Keratinocyte (primary cell): ENCODE data around the gene CDK14. TPM values are rescaled to one million over a fixed set of nuclear protein-coding genes. Genes with fewer than 3 reads are reported as not detected.

Experiments
- DNase-seq: peaks from one replicate; pipeline ENCODE4 v3.0.0-alpha.2; 2011; ENCODE audit warnings: low read depth, missing footprints, low spot score
- FAIRE-seq: peaks from 2 replicates; lab custom pipeline; 2011; peaks lifted over from hg19 to GRCh38; lab: Jason Lieb, UNC
- H2AFZ ChIP-seq: 2 replicates; pipeline ENCODE4 v1.6.0; 2012; ENCODE audit warnings: low read length, control low read depth, inconsistent platforms; ENCODE audit not compliant: control insufficient read depth
- H3K27ac ChIP-seq: 2 replicates; pipeline ENCODE4 v1.5.1; 2011; ENCODE audit warnings: low read length; ENCODE audit not compliant: control insufficient read depth, insufficient read depth
- H3K27me3 ChIP-seq: 3 replicates; pipeline ENCODE4 v1.6.0; 2011; ENCODE audit warnings: low read length; ENCODE audit not compliant: control insufficient read depth, insufficient read depth; ENCODE audit errors: extremely low read depth
- H3K36me3 ChIP-seq, 2 experiments: 2 replicates in 1 of 2; 3 replicates in 1 of 2; pipeline ENCODE4 v1.5.1; 2011; ENCODE audit warnings: low read length in 2 of 2, mild to moderate bottlenecking in 1 of 2; ENCODE audit not compliant: control insufficient read depth in 2 of 2, insufficient read depth in 2 of 2; ENCODE audit errors: extremely low read depth in 1 of 2
- H3K4me1 ChIP-seq: 3 replicates; pipeline ENCODE4 v1.5.1; 2011; ENCODE audit warnings: low read length; ENCODE audit not compliant: control insufficient read depth, insufficient read depth; ENCODE audit errors: extremely low read depth
- H3K4me2 ChIP-seq: 3 replicates; pipeline ENCODE4 v1.6.0; 2011; ENCODE audit warnings: low read depth, low read length; ENCODE audit not compliant: control insufficient read depth, insufficient read depth; ENCODE audit errors: extremely low read depth
- H3K4me3 ChIP-seq, 3 experiments: fragments of 200-600 bp in 1 of 3; sonication (generic) in 1 of 3; 2 replicates in 2 of 3; 3 replicates in 1 of 3; pipeline ENCODE4 v1.5.1; 2011 to 2016; ENCODE audit warnings: low read length in 3 of 3, mild to moderate bottlenecking in 3 of 3, control low read depth in 2 of 3, inconsistent platforms in 1 of 3, low read depth in 1 of 3, mixed read lengths in 1 of 3, mixed run types in 1 of 3, moderate library complexity in 1 of 3; ENCODE audit not compliant: control insufficient read depth in 2 of 3, insufficient read depth in 2 of 3; ENCODE audit errors: extremely low read depth in 1 of 3
- H3K79me2 ChIP-seq: 2 replicates; pipeline ENCODE4 v1.6.0; 2012; ENCODE audit warnings: low read length; ENCODE audit not compliant: control insufficient read depth, insufficient read depth
- H3K9ac ChIP-seq: 3 replicates; pipeline ENCODE4 v1.6.0; 2011; ENCODE audit warnings: low read length; ENCODE audit not compliant: control insufficient read depth, insufficient read depth; ENCODE audit errors: extremely low read depth
- H3K9me1 ChIP-seq: 3 replicates; pipeline ENCODE4 v1.6.0; 2011; ENCODE audit warnings: low read length; ENCODE audit not compliant: control insufficient read depth, insufficient read depth; ENCODE audit errors: extremely low read depth
- H3K9me3 ChIP-seq: 2 replicates; pipeline ENCODE4 v1.5.1; 2012; ENCODE audit warnings: low read depth, low read length; ENCODE audit not compliant: control insufficient read depth
- H4K20me1 ChIP-seq: 3 replicates; pipeline ENCODE4 v1.6.0; 2011; ENCODE audit warnings: low read length; ENCODE audit not compliant: control insufficient read depth, insufficient read depth; ENCODE audit errors: extremely low read depth
- CTCF ChIP-seq, 3 experiments: IDR thresholded peaks in 1 of 3; conservative IDR thresholded peaks in 1 of 3; optimal IDR thresholded peaks in 1 of 3; 2 replicates in 2 of 3; 3 replicates in 1 of 3; pipeline versions ENCODE3 to v1.5.1; 2011; ENCODE audit warnings: low read length in 3 of 3, mild to moderate bottlenecking in 3 of 3, moderate library complexity in 2 of 3, control low read depth in 1 of 3, inconsistent platforms in 1 of 3; ENCODE audit not compliant: insufficient read depth in 2 of 3; ENCODE audit errors: extremely low read depth in 1 of 3
- EZH2 ChIP-seq: IDR thresholded peaks from one replicate; pipeline ENCODE4 v1.6.1; 2012; ENCODE audit warnings: inconsistent platforms, mild to moderate bottlenecking, low read length, moderate library complexity
- dilution Hi-C: fragments of 300-500 bp; cut with MboI; formaldehyde crosslinking; loops from one replicate; pipeline ENCODE4 v1.7.0; 2020; ENCODE audit warnings: low sequenced_read_pairs; ENCODE audit not compliant: extremely low pct_ligation_motif_present
- polyA plus RNA-seq, 5 experiments: library from polyadenylated mRNA; depleted of rRNA in 3 of 5; stranded (reverse) in 3 of 5; stranded (forward) in 1 of 5; unstranded in 1 of 5; fragments of >200 nt; gene quantifications; 1 replicate in 1 of 5; 2 replicates in 3 of 5; 3 replicates in 1 of 5; pipeline versions ENCODE4 v1.2.1 to v1.2.3, GENCODE V29; 2011 to 2012; ENCODE audit warnings: missing spikeins in 2 of 5, low read depth in 1 of 5, low replicate concordance in 1 of 5

CDK14 gene
- polyA plus RNA-seq, 1 donor (not counting 4 experiments of a cell fraction or from before 2014, with no cell fraction given): 4.0 TPM

GRCh38 chr7:90777886-90778285 is 181.8 kb downstream of the CDK14 start:
- Histone ChIP-seq H3K36me3 (no peaks in the 10 kb centered on the region), H3K27me3 (no peaks in the 10 kb centered on the region), H3K9me3 (no peaks in the 10 kb centered on the region), H2AFZ (no peak overlapping the region), H3K9me1 (no peaks in the 10 kb centered on the region), H3K4me3 (no peak overlapping the region), H3K27ac (no peak overlapping the region), H3K4me2 (no peak overlapping the region), H3K9ac (no peak overlapping the region), H3K4me1 (no peaks in the 10 kb centered on the region), H3K79me2 (no peaks in the 10 kb centered on the region), H4K20me1 (no peaks in the 10 kb centered on the region)
- TF ChIP-seq EZH2 (no peak), CTCF (optimal IDR thresholded peaks at IDR 0.05 in 1 of 3, IDR thresholded peaks at IDR 0.05 in 1 of 3, conservative IDR thresholded peaks at IDR 0.05 in 1 of 3; ENCODE audit: extremely low read depth in 1 of 3, insufficient read depth in 2 of 3, low read length in 3 of 3) (no peak)
- dilution Hi-C loops: no loop called here
- no peak for DNase-seq
- no peak for FAIRE-seq

GRCh38 chr7:90788052-90788451 is 191.9 kb downstream of the CDK14 start:
- Histone ChIP-seq H3K4me3 (no peak overlapping the region), H3K9me3 (no peaks in the 10 kb centered on the region), H4K20me1 (no peaks in the 10 kb centered on the region), H3K36me3 (no peaks in the 10 kb centered on the region), H3K9ac (no peak overlapping the region), H3K79me2 (no peaks in the 10 kb centered on the region), H3K27ac (no peak overlapping the region), H3K4me2 (no peak overlapping the region), H3K9me1 (no peaks in the 10 kb centered on the region), H3K4me1 (no peaks in the 10 kb centered on the region), H2AFZ (no peak overlapping the region), H3K27me3 (no peaks in the 10 kb centered on the region)
- DNase-seq: no peak
- TF ChIP-seq CTCF (optimal IDR thresholded peaks at IDR 0.05 in 1 of 3, IDR thresholded peaks at IDR 0.05 in 1 of 3, conservative IDR thresholded peaks at IDR 0.05 in 1 of 3; ENCODE audit: extremely low read depth in 1 of 3, insufficient read depth in 2 of 3, low read length in 3 of 3) (no peak), EZH2 (no peak)
- dilution Hi-C loops: no loop called here
- no peak for FAIRE-seq
